LNCaP clone FGC (cell line): Measurements from ENCODE around the gene CLN5.

Experiments used
- DNase-seq: peaks from one replicate; pipeline ENCODE4 v3.0.0-alpha.2; 2011; ENCODE audit warnings: low read depth
- H3K4me3 ChIP-seq: 2 replicates; pipeline ENCODE4 v1.5.1; 2011; ENCODE audit warnings: mild to moderate bottlenecking, low read depth, low read length, control low read depth
- TF ChIP-seq, protein P1 (sequence below): IDR thresholded peaks from 2 replicates; pipeline ENCODE4 v1.5.1; 2012; ENCODE audit warnings: mild to moderate bottlenecking; ENCODE audit not compliant: control insufficient read depth, insufficient read depth; ENCODE audit errors: extremely low read depth

The CLN5 gene

DNA sequence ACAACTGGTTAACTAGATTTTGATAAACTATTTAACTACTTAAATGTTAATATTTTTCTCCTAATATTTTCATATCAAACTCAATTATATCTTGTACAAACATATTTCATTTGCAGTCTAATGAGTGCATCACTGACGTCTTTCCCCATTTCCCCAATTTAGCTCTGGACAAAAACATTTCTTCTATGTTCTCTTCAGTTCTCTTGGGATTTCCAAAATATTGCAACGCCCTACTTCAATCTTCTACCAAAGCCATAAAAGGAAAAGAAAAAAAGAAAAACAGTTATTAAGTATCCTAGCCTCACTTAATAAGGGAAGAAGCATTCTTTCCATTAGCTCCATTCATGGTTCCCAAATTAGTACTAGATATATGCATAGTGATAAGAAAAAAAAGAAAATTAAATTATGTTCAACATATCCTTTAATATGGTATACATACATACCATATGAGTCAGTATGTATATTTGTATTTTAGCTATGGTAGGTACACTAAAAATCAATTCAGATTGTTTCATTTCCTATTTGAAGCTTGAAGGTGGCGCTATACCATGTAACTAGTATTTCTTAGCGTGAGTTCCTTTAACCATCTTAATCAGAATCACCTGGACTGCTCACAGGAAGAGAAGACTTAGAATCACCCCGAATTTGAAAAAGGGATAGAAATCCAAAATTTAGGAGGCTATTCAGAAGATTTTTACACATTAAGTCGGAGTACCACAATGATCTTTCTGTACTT, 25.2 kb downstream of the CLN5 start:
- TF ChIP-seq, protein P1, sequence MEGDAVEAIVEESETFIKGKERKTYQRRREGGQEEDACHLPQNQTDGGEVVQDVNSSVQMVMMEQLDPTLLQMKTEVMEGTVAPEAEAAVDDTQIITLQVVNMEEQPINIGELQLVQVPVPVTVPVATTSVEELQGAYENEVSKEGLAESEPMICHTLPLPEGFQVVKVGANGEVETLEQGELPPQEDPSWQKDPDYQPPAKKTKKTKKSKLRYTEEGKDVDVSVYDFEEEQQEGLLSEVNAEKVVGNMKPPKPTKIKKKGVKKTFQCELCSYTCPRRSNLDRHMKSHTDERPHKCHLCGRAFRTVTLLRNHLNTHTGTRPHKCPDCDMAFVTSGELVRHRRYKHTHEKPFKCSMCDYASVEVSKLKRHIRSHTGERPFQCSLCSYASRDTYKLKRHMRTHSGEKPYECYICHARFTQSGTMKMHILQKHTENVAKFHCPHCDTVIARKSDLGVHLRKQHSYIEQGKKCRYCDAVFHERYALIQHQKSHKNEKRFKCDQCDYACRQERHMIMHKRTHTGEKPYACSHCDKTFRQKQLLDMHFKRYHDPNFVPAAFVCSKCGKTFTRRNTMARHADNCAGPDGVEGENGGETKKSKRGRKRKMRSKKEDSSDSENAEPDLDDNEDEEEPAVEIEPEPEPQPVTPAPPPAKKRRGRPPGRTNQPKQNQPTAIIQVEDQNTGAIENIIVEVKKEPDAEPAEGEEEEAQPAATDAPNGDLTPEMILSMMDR = 0 out of 2 replicates have a peak, but pooled peaks have one; percentile 2
- DNase-seq = no peak
- H3K4me3 ChIP-seq = no peak overlapping the region

DNA sequence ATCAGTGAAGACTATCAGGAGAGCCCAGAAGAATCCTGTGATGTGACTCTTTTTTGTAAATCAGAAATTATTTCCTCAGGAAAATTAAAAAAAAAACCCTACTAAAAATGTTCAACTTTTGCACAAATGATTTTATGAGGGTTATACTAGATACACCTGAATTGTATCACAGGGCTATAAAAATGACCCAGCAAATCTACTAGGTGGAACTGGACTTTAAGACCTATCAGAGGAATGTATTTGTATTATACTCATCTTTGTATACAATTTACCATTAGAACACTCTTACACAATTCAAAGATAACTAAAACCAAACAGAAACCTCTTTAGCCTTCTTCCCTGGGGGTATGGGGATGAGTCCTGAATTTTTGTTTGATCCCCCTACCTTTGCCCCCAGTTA, 27.9 kb downstream of the CLN5 start:
- no peak overlapping the region for H3K4me3 ChIP-seq
- TF ChIP-seq, protein P1 = no peak
- no peak for DNase-seq

DNA sequence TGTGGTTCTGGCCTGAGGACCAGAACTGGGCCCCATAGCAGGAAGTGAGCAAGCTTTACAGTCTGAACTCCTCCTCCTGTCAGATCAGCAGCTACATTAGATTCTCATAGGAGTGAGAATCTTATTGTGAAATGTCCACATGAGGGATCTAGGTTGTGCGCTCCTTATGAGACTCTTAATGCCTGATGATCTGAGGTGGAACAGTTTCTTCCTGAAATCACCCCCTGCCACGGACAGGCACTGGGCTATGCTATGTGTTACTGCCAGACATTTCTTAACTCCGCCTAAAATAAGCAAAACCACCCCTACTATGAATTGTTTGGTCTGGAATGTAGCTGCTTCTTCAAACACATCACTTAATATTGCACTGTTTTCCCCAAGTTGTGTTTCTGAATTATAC, 30.5 kb downstream of the CLN5 start:
- no peak overlapping the region for H3K4me3 ChIP-seq
- TF ChIP-seq, protein P1 = no peak
- DNase-seq = no peak

DNA sequence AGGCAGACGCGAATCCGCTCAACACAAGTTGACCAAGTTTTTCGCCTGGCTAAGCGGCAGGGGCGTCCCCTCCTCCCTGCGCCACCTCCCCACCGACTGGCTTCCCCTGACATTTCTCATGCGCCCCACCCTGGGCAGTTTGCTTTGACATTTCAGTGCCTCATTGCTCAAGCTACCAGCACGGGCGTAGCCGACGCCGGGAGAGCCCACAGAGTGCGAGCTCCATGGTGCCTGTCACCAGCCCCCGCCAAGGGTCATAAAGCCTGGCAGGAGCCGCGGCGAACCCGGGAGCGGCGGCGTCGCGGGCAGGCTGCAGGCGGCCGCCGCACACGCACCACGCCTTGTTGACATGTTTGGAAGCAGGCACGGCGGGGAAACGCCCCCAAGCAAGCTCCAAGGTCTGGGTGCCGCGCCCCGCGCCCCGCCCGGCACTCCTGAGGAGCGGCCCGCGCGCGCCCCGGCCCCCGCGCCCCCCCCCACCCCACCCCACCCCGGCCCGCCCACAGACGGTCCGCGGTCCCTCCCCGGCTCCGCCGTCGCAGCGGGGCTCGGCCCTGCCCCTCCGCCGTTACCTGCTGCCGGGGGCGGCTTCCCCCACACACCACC, 34.5 kb downstream of the CLN5 start:
- TF ChIP-seq, protein P1 = no peak
- no peak for DNase-seq
- H3K4me3 ChIP-seq = peak overlapping the region; percentile 76

DNA sequence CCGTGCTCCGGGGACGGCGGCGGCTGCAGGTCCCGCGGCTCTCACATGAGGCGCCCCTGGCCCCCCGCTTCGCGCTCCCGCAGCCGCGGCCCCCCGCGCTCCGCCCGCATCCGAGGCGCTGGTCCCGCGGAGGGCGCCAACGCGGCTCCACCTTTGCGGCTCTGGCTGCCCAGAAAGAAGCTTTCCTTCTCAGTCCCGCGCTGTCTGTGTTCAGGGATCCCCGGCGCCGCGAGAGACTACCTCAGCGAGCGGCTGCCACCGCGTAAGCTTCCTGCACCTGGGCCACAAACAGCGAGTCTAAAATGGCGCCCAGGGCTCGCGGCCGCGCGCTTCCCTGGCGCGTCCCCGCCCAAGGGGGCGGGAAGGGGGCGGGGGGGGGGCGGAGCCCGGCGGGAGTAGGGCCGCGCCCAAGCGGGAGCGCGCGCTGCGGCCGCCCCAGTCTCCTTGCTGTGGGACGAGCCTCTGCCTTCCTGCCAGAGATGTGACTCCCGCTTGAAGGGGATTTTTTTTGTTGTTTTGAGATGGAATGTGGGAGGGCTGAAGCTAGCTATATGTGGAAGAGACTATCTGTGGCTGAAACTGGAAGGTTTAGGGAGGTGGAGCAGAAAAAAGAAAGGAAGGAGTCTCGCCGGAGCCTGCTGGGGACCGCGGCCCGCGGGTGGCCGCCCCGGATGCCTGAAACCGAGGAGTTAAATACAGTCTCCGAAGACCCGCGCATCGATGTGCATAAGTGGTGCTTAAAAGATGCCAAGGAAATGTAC, 35.2 kb downstream of the CLN5 start, which contains the start of gene FBXL3:
TSS of gene FBXL3 (minus strand) at position 299 of the 761 bp plus-strand sequence. CDS start 5,299 bp downstream, outside the sequence.
- DNase-seq = no peak
- H3K4me3 ChIP-seq = peak within 1 kb of the TSS; percentile 76
- TF ChIP-seq, protein P1 = no peak

DNA sequence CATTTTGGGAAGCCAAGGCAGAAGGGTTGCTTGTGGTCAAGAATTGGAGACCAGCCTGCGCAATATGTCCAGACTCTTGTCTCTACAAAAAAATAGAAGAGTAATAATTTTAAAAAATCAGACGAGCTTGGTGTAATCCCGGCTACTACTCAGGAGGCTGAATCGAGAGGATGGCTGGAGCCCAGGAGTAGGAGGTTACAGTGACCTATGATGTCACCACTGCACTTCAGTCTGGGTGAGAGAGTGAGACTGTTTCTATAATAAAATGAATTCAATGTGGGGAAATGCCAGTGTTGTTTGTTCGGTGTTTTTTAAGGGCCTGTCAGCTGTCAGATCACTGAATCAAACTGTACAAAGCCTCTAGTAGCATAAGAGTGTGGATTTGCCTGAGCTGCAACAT, 36.3 kb downstream of the CLN5 start:
- H3K4me3 ChIP-seq = no peak overlapping the region
- DNase-seq = no peak

More for the DNA sequence above, 36.3 kb downstream of the CLN5 start:
- TF ChIP-seq, protein P1 = no peak
